ENCODE data around the gene SYT8.

GRCh38 chr11:1843796-1844195 lies 9.0 kb downstream of the SYT8 start:
- TF ChIP-seq CTCF (conservative IDR thresholded peaks at IDR 0.05; ENCODE audit: low read depth in 2 of 2) (no peak), POLR2AphosphoS5 (IDR thresholded peaks at IDR 0.05; ENCODE audit: low read depth) (no peak), CREB1 (CRISPR knock-in tag; IDR thresholded peaks at IDR 0.05; ENCODE audit: low read depth) (no peak), REST (IDR thresholded peaks at IDR 0.05; ENCODE audit: unreplicated experiment) (no peak)

Measured in GM23338 (cell line).